ENCODE measurements around the gene RMP24.

The RMP24 gene

DNA sequence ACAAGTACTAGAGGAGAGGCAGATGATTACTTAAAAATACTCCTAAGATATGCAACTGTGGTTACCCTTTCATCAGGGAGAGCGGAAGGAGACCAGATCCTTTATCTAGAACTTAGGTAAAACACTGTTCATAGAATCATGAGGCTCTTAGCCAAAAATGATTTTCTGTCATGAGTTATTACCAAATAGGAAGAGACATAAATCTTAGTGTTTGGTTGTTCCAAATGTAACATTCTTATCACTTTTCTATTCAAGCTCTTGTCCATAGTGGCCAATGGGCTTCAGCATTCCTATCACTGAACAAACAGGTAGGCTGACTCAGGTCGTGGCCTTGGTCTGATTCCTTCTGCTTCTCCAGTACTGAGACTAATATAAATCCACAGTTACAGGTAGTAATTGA lies 56.4 kb downstream of the RMP24 start (continued):
- TF ChIP-seq, protein P1, sequence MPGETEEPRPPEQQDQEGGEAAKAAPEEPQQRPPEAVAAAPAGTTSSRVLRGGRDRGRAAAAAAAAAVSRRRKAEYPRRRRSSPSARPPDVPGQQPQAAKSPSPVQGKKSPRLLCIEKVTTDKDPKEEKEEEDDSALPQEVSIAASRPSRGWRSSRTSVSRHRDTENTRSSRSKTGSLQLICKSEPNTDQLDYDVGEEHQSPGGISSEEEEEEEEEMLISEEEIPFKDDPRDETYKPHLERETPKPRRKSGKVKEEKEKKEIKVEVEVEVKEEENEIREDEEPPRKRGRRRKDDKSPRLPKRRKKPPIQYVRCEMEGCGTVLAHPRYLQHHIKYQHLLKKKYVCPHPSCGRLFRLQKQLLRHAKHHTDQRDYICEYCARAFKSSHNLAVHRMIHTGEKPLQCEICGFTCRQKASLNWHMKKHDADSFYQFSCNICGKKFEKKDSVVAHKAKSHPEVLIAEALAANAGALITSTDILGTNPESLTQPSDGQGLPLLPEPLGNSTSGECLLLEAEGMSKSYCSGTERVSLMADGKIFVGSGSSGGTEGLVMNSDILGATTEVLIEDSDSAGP (CRISPR knock-in tag; IDR thresholded peaks at IDR 0.05; ENCODE audit: borderline replicate concordance), result no peak
- TF ChIP-seq, protein P2, sequence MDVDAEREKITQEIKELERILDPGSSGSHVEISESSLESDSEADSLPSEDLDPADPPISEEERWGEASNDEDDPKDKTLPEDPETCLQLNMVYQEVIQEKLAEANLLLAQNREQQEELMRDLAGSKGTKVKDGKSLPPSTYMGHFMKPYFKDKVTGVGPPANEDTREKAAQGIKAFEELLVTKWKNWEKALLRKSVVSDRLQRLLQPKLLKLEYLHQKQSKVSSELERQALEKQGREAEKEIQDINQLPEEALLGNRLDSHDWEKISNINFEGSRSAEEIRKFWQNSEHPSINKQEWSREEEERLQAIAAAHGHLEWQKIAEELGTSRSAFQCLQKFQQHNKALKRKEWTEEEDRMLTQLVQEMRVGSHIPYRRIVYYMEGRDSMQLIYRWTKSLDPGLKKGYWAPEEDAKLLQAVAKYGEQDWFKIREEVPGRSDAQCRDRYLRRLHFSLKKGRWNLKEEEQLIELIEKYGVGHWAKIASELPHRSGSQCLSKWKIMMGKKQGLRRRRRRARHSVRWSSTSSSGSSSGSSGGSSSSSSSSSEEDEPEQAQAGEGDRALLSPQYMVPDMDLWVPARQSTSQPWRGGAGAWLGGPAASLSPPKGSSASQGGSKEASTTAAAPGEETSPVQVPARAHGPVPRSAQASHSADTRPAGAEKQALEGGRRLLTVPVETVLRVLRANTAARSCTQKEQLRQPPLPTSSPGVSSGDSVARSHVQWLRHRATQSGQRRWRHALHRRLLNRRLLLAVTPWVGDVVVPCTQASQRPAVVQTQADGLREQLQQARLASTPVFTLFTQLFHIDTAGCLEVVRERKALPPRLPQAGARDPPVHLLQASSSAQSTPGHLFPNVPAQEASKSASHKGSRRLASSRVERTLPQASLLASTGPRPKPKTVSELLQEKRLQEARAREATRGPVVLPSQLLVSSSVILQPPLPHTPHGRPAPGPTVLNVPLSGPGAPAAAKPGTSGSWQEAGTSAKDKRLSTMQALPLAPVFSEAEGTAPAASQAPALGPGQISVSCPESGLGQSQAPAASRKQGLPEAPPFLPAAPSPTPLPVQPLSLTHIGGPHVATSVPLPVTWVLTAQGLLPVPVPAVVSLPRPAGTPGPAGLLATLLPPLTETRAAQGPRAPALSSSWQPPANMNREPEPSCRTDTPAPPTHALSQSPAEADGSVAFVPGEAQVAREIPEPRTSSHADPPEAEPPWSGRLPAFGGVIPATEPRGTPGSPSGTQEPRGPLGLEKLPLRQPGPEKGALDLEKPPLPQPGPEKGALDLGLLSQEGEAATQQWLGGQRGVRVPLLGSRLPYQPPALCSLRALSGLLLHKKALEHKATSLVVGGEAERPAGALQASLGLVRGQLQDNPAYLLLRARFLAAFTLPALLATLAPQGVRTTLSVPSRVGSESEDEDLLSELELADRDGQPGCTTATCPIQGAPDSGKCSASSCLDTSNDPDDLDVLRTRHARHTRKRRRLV (CRISPR knock-in tag; IDR thresholded peaks at IDR 0.05), result no peak
- TF ChIP-seq ZNF761 (CRISPR knock-in tag; conservative IDR thresholded peaks at IDR 0.05) (no peak), ZNF382 (CRISPR knock-in tag; IDR thresholded peaks at IDR 0.05; ENCODE audit: borderline replicate concordance) (no peak), HOXA7 (CRISPR knock-in tag; IDR thresholded peaks at IDR 0.05) (no peak), MTF1 (CRISPR knock-in tag; IDR thresholded peaks at IDR 0.05) (no peak), HNRNPL (IDR thresholded peaks at IDR 0.05; ENCODE audit: low read depth, low read length) (no peak), ZNF598 (CRISPR knock-in tag; IDR thresholded peaks at IDR 0.05; ENCODE audit: borderline replicate concordance) (no peak), ARNT (IDR thresholded peaks at IDR 0.05) (no peak), GATA4 (IDR thresholded peaks at IDR 0.05; ENCODE audit: borderline replicate concordance, low read depth) (0 out of 2 replicates have a peak, but pooled peaks have one; percentile 51), GFI1 (CRISPR knock-in tag; IDR thresholded peaks at IDR 0.05; ENCODE audit: borderline replicate concordance) (no peak), ETV6 (CRISPR knock-in tag; conservative IDR thresholded peaks at IDR 0.05) (no peak), SMC3 (IDR thresholded peaks at IDR 0.05; ENCODE audit: low read length) (no peak), SAP130 (CRISPR knock-in tag; IDR thresholded peaks at IDR 0.05; ENCODE audit: low read depth) (no peak), SOX13 (IDR thresholded peaks at IDR 0.05) (no peak), SOX13 (CRISPR knock-in tag; conservative IDR thresholded peaks at IDR 0.05 in 1 of 2, IDR thresholded peaks at IDR 0.05 in 1 of 2) (peak in 1 of 2 experiments; percentile 37; a peak in 1 of 4 replicates)
- TF ChIP-seq, protein P3, sequence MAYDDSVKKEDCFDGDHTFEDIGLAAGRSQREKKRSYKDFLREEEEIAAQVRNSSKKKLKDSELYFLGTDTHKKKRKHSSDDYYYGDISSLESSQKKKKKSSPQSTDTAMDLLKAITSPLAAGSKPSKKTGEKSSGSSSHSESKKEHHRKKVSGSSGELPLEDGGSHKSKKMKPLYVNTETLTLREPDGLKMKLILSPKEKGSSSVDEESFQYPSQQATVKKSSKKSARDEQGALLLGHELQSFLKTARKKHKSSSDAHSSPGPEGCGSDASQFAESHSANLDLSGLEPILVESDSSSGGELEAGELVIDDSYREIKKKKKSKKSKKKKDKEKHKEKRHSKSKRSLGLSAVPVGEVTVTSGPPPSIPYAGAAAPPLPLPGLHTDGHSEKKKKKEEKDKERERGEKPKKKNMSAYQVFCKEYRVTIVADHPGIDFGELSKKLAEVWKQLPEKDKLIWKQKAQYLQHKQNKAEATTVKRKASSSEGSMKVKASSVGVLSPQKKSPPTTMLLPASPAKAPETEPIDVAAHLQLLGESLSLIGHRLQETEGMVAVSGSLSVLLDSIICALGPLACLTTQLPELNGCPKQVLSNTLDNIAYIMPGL (CRISPR knock-in tag; IDR thresholded peaks at IDR 0.05; ENCODE audit: borderline replicate concordance in 1 of 2, low read depth in 1 of 2), result no peak
